ENCODE results near the gene XG.

- TF ChIP-seq CTCF (conservative IDR thresholded peaks at IDR 0.05; ENCODE audit: low read depth, low read length) (no peak), RAD21 (IDR thresholded peaks at IDR 0.05; ENCODE audit: low read length) (no peak), USF2 (IDR thresholded peaks at IDR 0.05; ENCODE audit: low read depth, low read length) (no peak), MAZ (IDR thresholded peaks at IDR 0.05; ENCODE audit: borderline replicate concordance, low read depth, low read length) (no peak), ELK1 (IDR thresholded peaks at IDR 0.05; ENCODE audit: borderline replicate concordance, low read depth, low read length) (no peak), NFE2L2 (IDR thresholded peaks at IDR 0.05; ENCODE audit: low read depth, low read length) (0 out of 2 replicates have a peak, but pooled peaks have one; percentile 4), RCOR1 (IDR thresholded peaks at IDR 0.05; ENCODE audit: insufficient replicate concordance, low read length) (no peak)
Measured at GRCh38 chrX:2710041-2710840, 41.6 kb upstream of the XG start.

All from IMR-90 (cell line).